Measurements from ENCODE around the gene LTB4R.

DNA sequence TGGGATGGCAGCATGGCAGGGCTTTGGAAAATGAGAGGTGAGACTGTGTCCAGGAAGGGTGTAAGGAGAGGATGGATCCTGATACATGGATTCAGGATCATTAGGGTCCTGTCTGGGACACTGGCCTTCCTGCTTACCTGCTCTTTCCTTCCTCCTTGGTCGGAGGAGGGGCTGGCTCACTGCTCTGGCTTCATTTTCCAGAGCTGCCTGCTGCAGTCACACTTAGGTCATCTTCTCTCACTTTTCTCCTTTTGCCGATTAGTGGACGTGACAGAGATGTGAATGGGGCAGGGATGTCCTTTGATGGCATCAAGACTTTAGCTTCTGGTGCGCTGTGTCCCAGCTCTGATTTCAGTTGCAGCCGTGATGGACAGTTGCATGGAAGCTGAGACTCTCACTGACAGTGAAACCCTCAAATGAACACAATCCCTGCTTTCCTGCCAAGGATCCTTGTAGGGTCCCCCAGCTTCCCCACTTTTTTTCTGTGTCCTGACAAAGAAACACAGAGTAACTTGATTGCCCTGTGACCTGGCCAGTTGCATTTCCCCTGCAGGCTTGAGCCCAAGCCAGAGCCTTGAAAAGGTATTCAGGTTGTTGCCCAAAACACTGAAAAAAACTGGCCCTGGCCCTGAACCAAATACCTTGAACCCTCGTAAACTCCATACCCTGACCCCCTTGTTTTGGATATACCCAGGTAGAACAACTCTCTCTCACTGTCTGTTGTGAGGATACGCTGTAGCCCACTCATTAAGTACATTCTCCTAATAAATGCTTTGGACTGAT lies 2.8 kb upstream of the LTB4R start:
- TF ChIP-seq EP300 (IDR thresholded peaks at IDR 0.05; ENCODE audit: borderline replicate concordance) (no peak), YY1 (IDR thresholded peaks at IDR 0.05; ENCODE audit: low read depth) (no peak)
- TF ChIP-seq, protein P1, sequence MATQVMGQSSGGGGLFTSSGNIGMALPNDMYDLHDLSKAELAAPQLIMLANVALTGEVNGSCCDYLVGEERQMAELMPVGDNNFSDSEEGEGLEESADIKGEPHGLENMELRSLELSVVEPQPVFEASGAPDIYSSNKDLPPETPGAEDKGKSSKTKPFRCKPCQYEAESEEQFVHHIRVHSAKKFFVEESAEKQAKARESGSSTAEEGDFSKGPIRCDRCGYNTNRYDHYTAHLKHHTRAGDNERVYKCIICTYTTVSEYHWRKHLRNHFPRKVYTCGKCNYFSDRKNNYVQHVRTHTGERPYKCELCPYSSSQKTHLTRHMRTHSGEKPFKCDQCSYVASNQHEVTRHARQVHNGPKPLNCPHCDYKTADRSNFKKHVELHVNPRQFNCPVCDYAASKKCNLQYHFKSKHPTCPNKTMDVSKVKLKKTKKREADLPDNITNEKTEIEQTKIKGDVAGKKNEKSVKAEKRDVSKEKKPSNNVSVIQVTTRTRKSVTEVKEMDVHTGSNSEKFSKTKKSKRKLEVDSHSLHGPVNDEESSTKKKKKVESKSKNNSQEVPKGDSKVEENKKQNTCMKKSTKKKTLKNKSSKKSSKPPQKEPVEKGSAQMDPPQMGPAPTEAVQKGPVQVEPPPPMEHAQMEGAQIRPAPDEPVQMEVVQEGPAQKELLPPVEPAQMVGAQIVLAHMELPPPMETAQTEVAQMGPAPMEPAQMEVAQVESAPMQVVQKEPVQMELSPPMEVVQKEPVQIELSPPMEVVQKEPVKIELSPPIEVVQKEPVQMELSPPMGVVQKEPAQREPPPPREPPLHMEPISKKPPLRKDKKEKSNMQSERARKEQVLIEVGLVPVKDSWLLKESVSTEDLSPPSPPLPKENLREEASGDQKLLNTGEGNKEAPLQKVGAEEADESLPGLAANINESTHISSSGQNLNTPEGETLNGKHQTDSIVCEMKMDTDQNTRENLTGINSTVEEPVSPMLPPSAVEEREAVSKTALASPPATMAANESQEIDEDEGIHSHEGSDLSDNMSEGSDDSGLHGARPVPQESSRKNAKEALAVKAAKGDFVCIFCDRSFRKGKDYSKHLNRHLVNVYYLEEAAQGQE (IDR thresholded peaks at IDR 0.05; ENCODE audit: low read depth): no peak

Measured in Ishikawa (cell line).